Endothelial cell of umbilical vein (primary cell): ENCODE measurements around the gene ATP5MK. TPM values are rescaled to one million over a fixed set of nuclear protein-coding genes. Genes with fewer than 3 reads are reported as not detected.

Source experiments
- BruUV-seq: library from RNA; stranded (reverse); fragments of 400-500 nt; replicated peaks from 2 replicates; lab custom pipeline; 2021; lab: Mats Ljungman, UMichigan
- CTCF ChIA-PET: fragments of 300-600, 350-600 bp; sonication (Branson Sonifier 250); formaldehyde crosslinking; loops from one replicate; lab custom pipeline; 2021; ENCODE audit warnings: antibody characterized with exemption, inconsistent platforms; lab: Charles Lee
- POLR2A ChIA-PET: fragments of 300-600, 350-600 bp; sonication (Branson Sonifier 250); formaldehyde crosslinking; loops from one replicate; lab custom pipeline; 2021; ENCODE audit warnings: antibody characterized with exemption, inconsistent platforms; lab: Charles Lee
- DNase-seq: peaks from one replicate; pipeline ENCODE4 v3.0.0-alpha.2; 2011; ENCODE audit warnings: low read depth, low spot score
- FAIRE-seq: peaks from 2 replicates; lab custom pipeline; 2011; peaks lifted over from hg19 to GRCh38; lab: Jason Lieb, UNC
- H2AFZ ChIP-seq: 2 replicates; pipeline ENCODE4 v1.6.0; 2012; ENCODE audit warnings: low read depth, low read length, control low read depth, inconsistent platforms
- H3K27ac ChIP-seq: 2 replicates; pipeline ENCODE4 v1.5.1; 2011; ENCODE audit warnings: low read depth, mild to moderate bottlenecking, control low read depth, low read length, moderate library complexity; ENCODE audit not compliant: insufficient read depth
- H3K27me3 ChIP-seq, 2 experiments: 2 replicates each; pipeline versions ENCODE4 v1.6.0 to v1.6.1; 2011; ENCODE audit warnings: low read length in 2 of 2, mixed read lengths in 1 of 2; ENCODE audit not compliant: control insufficient read depth in 2 of 2, insufficient read depth in 2 of 2
- H3K36me3 ChIP-seq, 2 experiments: 2 replicates in 1 of 2; 3 replicates in 1 of 2; pipeline ENCODE4 v1.5.1; 2011; ENCODE audit warnings: low read length in 2 of 2, mild to moderate bottlenecking in 1 of 2, moderate library complexity in 1 of 2; ENCODE audit not compliant: control insufficient read depth in 2 of 2, insufficient read depth in 2 of 2; ENCODE audit errors: extremely low read depth in 1 of 2
- H3K4me1 ChIP-seq: 3 replicates; pipeline ENCODE4 v1.5.1; 2011; ENCODE audit warnings: mild to moderate bottlenecking, low read length; ENCODE audit not compliant: control insufficient read depth, insufficient read depth; ENCODE audit errors: extremely low read depth
- H3K4me2 ChIP-seq: 2 replicates; pipeline ENCODE4 v1.6.1; 2011; ENCODE audit warnings: low read length, control low read depth, mixed read lengths; ENCODE audit not compliant: insufficient read depth
- H3K4me3 ChIP-seq, 3 experiments: fragments of 200-600 bp in 1 of 3; sonication (generic), shearing (Covaris generic) in 1 of 3; replicated peaks in 1 of 3; 2 replicates each; pipeline ENCODE4 v1.5.1; 2011 to 2016; ENCODE audit warnings: control low read depth in 3 of 3, low read length in 3 of 3, mild to moderate bottlenecking in 2 of 3, inconsistent platforms in 1 of 3, low read depth in 1 of 3, moderate library complexity in 1 of 3; ENCODE audit not compliant: insufficient read depth in 1 of 3
- H3K79me2 ChIP-seq: 2 replicates; pipeline ENCODE4 v1.6.0; 2012; ENCODE audit warnings: low read length, inconsistent platforms; ENCODE audit not compliant: control insufficient read depth, insufficient read depth
- H3K9ac ChIP-seq: replicated peaks from 2 replicates; pipeline ENCODE3; 2011; ENCODE audit warnings: low read length, control low read depth; ENCODE audit not compliant: insufficient read depth; ENCODE audit errors: extremely low read depth
- H3K9me1 ChIP-seq: replicated peaks from 3 replicates; pipeline ENCODE4 v1.6.0; 2011; ENCODE audit warnings: mild to moderate bottlenecking, low read length; ENCODE audit not compliant: control insufficient read depth, insufficient read depth; ENCODE audit errors: extremely low read depth
- H3K9me3 ChIP-seq: replicated peaks from 2 replicates; pipeline ENCODE4 v1.5.1; 2012; ENCODE audit warnings: low read length, inconsistent platforms; ENCODE audit not compliant: control insufficient read depth, insufficient read depth
- H4K20me1 ChIP-seq: replicated peaks from 2 replicates; pipeline ENCODE3; 2011; ENCODE audit warnings: mild to moderate bottlenecking, low read length; ENCODE audit not compliant: control insufficient read depth, insufficient read depth; ENCODE audit errors: extremely low read depth
- EZH2 ChIP-seq: IDR thresholded peaks from 2 replicates; pipeline ENCODE4 v1.6.1; 2012; ENCODE audit warnings: borderline replicate concordance, low read depth, mild to moderate bottlenecking, moderate library complexity, low read length, inconsistent platforms; ENCODE audit not compliant: severe bottlenecking
- FOS ChIP-seq: IDR thresholded peaks from 2 replicates; pipeline ENCODE4 v1.6.1; 2011; ENCODE audit warnings: mild to moderate bottlenecking, low read length, moderate library complexity, borderline replicate concordance; ENCODE audit not compliant: insufficient read depth
- GATA2 ChIP-seq: IDR thresholded peaks from 2 replicates; pipeline ENCODE4 v1.7.0; 2011; ENCODE audit warnings: low read depth, mild to moderate bottlenecking, moderate library complexity, mixed read lengths, low read length; ENCODE audit not compliant: insufficient read length, insufficient read depth
- JUN ChIP-seq: IDR thresholded peaks from 2 replicates; pipeline ENCODE4 v1.6.1; 2011; ENCODE audit warnings: borderline replicate concordance, low read depth; ENCODE audit not compliant: insufficient read length, insufficient read depth
- MYC ChIP-seq: IDR thresholded peaks from one replicate; pipeline ENCODE4 v1.6.1; 2011; ENCODE audit warnings: mild to moderate bottlenecking, low read depth, low read length
- POLR2A ChIP-seq: IDR thresholded peaks from 2 replicates; pipeline ENCODE4 v1.6.1; 2012; ENCODE audit warnings: low read depth, mild to moderate bottlenecking, control low read depth, low read length
- POLR2AphosphoS5 ChIP-seq: IDR thresholded peaks from 2 replicates; pipeline ENCODE4 v1.6.1; 2012; ENCODE audit warnings: low read depth, mild to moderate bottlenecking, control low read depth, low read length, moderate library complexity; ENCODE audit not compliant: insufficient read depth
- dilution Hi-C: fragments of 300-500 bp; cut with MboI; formaldehyde crosslinking; loops from one replicate; pipeline ENCODE4 v1.15.0; 2019; ENCODE audit warnings: low sequenced_read_pairs; ENCODE audit not compliant: extremely low pct_ligation_motif_present
- intact Hi-C: fragments of 100-400 bp; cut with micrococcal nuclease; formaldehyde crosslinking; loops from one replicate; pipeline ENCODE4 v1.10.0; 2022
- polyA plus RNA-seq, 4 experiments: library from polyadenylated mRNA; depleted of rRNA in 3 of 4; stranded (reverse) in 3 of 4; unstranded in 1 of 4; fragments of >200 nt; gene quantifications; 2 replicates each; pipeline versions ENCODE4 v1.2.1 to v1.2.3, GENCODE V29; 2011 to 2012; ENCODE audit warnings: missing spikeins in 1 of 4
- total RNA-seq: library from RNA; stranded (reverse); gene quantifications from 2 replicates; pipeline ENCODE4 v1.2.3, GENCODE V29; 2021
- TF ChIP-seq, protein P1 (sequence below): IDR thresholded peaks from 2 replicates; pipeline ENCODE4 v1.6.1; 2011; ENCODE audit not compliant: insufficient read depth, insufficient read length
- TF ChIP-seq, protein P2 (sequence below), 2 donors: IDR thresholded peaks; 1 replicate in 1 of 2; 2 replicates in 1 of 2; pipeline ENCODE4 v1.5.1; 2011; ENCODE audit warnings: low read length in 2 of 2, mild to moderate bottlenecking in 2 of 2, moderate library complexity in 2 of 2, control low read depth in 1 of 2, inconsistent platforms in 1 of 2, low read depth in 1 of 2; ENCODE audit not compliant: insufficient read depth in 1 of 2; ENCODE audit errors: extremely low read depth in 1 of 2

ATP5MK gene
- total and polyA plus RNA-seq, 2 donors (not counting 3 experiments of a cell fraction or from before 2014, with no cell fraction given), result 295 to 407 TPM

DNA sequence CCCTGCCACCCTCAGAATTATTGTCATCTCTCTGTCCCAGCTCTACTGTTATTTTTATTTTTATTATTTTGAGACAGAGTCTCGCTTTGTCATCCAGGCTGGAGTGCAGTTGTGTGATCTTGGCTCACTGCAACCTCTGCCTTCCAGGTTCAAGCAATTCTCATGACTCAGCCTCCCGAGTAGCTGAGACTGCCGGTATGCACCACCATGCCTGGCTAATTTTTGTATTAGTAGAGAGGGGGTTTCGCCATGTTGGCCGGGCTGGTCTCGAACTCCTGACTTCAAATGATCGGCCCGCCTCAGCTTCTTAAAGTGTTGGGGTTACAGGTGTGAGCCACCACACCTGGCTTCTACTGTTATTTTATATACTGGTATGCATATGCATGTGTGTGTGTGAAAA, 44.9 kb upstream of the ATP5MK start:
- Histone ChIP-seq H4K20me1 (no peaks in the 10 kb centered on the region), H3K4me3 (no peak overlapping the region), H3K9me1 (no peaks in the 10 kb centered on the region), H3K4me2 (no peak overlapping the region), H2AFZ (no peak overlapping the region), H3K9ac (no peak overlapping the region), H3K27me3 (no peaks in the 10 kb centered on the region), H3K4me1 (peaks cover 20% of the 10 kb centered on the region), H3K79me2 (no peaks in the 10 kb centered on the region), H3K9me3 (no peaks in the 10 kb centered on the region), H3K27ac (no peak overlapping the region), H3K36me3 (peaks cover 31 to 64% of the 10 kb centered on the region in 2 experiments)
- intact Hi-C loops (no loop called here), dilution Hi-C loops (no loop called here)
- TF ChIP-seq FOS (no peak), GATA2 (no peak), JUN (no peak), MYC (no peak), POLR2A (no peak), EZH2 (no peak), POLR2AphosphoS5 (no peak)
- TF ChIP-seq, protein P1, sequence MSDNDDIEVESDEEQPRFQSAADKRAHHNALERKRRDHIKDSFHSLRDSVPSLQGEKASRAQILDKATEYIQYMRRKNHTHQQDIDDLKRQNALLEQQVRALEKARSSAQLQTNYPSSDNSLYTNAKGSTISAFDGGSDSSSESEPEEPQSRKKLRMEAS, result no peak
- CTCF ChIA-PET, result no interaction called here
- BruUV-seq, result no TSS peak
- no peak for FAIRE-seq
- no peak for DNase-seq
- POLR2A ChIA-PET, result no interaction called here

DNA sequence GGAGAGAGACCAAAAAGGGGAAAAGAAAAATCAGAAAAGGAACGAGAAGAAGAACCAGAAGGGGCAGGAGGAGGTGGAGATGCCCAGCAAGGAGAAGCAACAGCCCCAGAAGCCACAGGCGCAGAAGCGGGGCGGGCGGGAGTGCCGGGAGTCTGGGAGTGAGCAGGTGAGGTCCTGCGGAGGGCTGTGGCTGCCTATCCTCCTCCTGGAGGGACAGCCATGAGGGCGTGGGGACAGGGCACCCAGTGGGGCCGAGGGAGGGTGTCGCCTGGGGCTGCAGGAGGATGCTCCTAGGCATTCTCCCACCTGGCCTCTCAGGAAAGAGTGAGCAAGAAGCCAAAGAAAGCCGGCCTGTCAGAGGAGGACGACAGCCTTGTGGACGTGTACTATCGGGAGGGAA, 44.1 kb upstream of the ATP5MK start:
- no peaks in the 10 kb centered on the region for H3K79me2 ChIP-seq
- no peak overlapping the region for H3K4me3 ChIP-seq
- no peak overlapping the region for H2AFZ ChIP-seq
- FAIRE-seq (no peak), DNase-seq (no peak)
- CTCF ChIA-PET, result interaction anchor here (1.1 kb wide), 1 partner anchor 40 kb away, joined by 3 read pairs; no protein-coding TSS in a partner anchor
- H3K9me3 ChIP-seq, result no peaks in the 10 kb centered on the region
- TF ChIP-seq, protein P2, sequence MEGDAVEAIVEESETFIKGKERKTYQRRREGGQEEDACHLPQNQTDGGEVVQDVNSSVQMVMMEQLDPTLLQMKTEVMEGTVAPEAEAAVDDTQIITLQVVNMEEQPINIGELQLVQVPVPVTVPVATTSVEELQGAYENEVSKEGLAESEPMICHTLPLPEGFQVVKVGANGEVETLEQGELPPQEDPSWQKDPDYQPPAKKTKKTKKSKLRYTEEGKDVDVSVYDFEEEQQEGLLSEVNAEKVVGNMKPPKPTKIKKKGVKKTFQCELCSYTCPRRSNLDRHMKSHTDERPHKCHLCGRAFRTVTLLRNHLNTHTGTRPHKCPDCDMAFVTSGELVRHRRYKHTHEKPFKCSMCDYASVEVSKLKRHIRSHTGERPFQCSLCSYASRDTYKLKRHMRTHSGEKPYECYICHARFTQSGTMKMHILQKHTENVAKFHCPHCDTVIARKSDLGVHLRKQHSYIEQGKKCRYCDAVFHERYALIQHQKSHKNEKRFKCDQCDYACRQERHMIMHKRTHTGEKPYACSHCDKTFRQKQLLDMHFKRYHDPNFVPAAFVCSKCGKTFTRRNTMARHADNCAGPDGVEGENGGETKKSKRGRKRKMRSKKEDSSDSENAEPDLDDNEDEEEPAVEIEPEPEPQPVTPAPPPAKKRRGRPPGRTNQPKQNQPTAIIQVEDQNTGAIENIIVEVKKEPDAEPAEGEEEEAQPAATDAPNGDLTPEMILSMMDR (IDR thresholded peaks at IDR 0.05; ENCODE audit: extremely low read depth in 1 of 2, insufficient read depth in 1 of 2, low read depth in 1 of 2, low read length in 2 of 2), result no peak
- TF ChIP-seq, protein P1, result no peak
- TF ChIP-seq POLR2AphosphoS5, result no peak
- no peak for TF ChIP-seq EZH2
- TF ChIP-seq MYC, result no peak
- no peak for TF ChIP-seq FOS
- TF ChIP-seq GATA2, result no peak
- no peak for TF ChIP-seq POLR2A
- TF ChIP-seq JUN, result no peak
- peaks cover 31 to 64% of the 10 kb centered on the region in 2 experiments for H3K36me3 ChIP-seq
- no peak overlapping the region for H3K27ac ChIP-seq
- no peaks in the 10 kb centered on the region for H3K9me1 ChIP-seq
- dilution Hi-C loops, result no loop called here
- H3K27me3 ChIP-seq, result no peaks in the 10 kb centered on the region
- intact Hi-C loops, result no loop called here
- no peaks in the 10 kb centered on the region for H4K20me1 ChIP-seq
- BruUV-seq, result no TSS peak
- no peak overlapping the region for H3K9ac ChIP-seq
- POLR2A ChIA-PET, result no interaction called here
- H3K4me1 ChIP-seq, result peaks cover 12% of the 10 kb centered on the region
- H3K4me2 ChIP-seq, result no peak overlapping the region
